Measurements from ENCODE around the gene CLDN1.

The CLDN1 gene

GRCh38 chr3:190291994-190292584 lies 30.2 kb downstream of the CLDN1 start:
- H3K27ac ChIP-seq = no peak overlapping the region
- H3K9me3 ChIP-seq (ENCODE audit: severe bottlenecking) = no peaks in the 10 kb centered on the region
- no peaks in the 10 kb centered on the region for H3K36me3 ChIP-seq
- no peak for DNase-seq
- TF ChIP-seq CTCF (IDR thresholded peaks at IDR 0.05; ENCODE audit: low read depth, low read length) = no peak
- H3K27me3 ChIP-seq (ENCODE audit: insufficient read depth, low read depth, severe bottlenecking) = no peaks in the 10 kb centered on the region
- H3K4me3 ChIP-seq (ENCODE audit: low read depth, low read length) = no peak overlapping the region

GRCh38 chr3:190289989-190290388 lies 32.3 kb downstream of the CLDN1 start:
- no peak for DNase-seq
- H3K4me3 ChIP-seq (ENCODE audit: low read depth, low read length) = no peak overlapping the region

GRCh38 chr3:190288836-190289235 lies 33.4 kb downstream of the CLDN1 start:
- no peak overlapping the region for H3K4me3 ChIP-seq (ENCODE audit: low read depth, low read length)
- TF ChIP-seq CTCF (IDR thresholded peaks at IDR 0.05; ENCODE audit: low read depth, low read length) = no peak
- H3K27ac ChIP-seq = no peak overlapping the region
- no peaks in the 10 kb centered on the region for H3K36me3 ChIP-seq
- no peak for DNase-seq
- no peaks in the 10 kb centered on the region for H3K9me3 ChIP-seq (ENCODE audit: severe bottlenecking)
- no peaks in the 10 kb centered on the region for H3K27me3 ChIP-seq (ENCODE audit: insufficient read depth, low read depth, severe bottlenecking)

More at GRCh38 chr3:190289989-190290388, 32.3 kb downstream of the CLDN1 start:
- no peaks in the 10 kb centered on the region for H3K36me3 ChIP-seq
- no peaks in the 10 kb centered on the region for H3K9me3 ChIP-seq (ENCODE audit: severe bottlenecking)
- no peak overlapping the region for H3K27ac ChIP-seq
- TF ChIP-seq CTCF (IDR thresholded peaks at IDR 0.05; ENCODE audit: low read depth, low read length) = no peak
- no peaks in the 10 kb centered on the region for H3K27me3 ChIP-seq (ENCODE audit: insufficient read depth, low read depth, severe bottlenecking)

GRCh38 chr3:190286014-190286413 lies 36.2 kb downstream of the CLDN1 start:
- no peak for DNase-seq
- no peak for TF ChIP-seq CTCF (IDR thresholded peaks at IDR 0.05; ENCODE audit: low read depth, low read length)
- Histone ChIP-seq H3K27me3 (ENCODE audit: insufficient read depth, low read depth, severe bottlenecking) (no peaks in the 10 kb centered on the region), H3K4me3 (ENCODE audit: low read depth, low read length) (no peak overlapping the region), H3K27ac (no peak overlapping the region), H3K36me3 (no peaks in the 10 kb centered on the region), H3K9me3 (ENCODE audit: severe bottlenecking) (no peaks in the 10 kb centered on the region)

- no peak overlapping the region for H3K27ac ChIP-seq
- no peak for DNase-seq
- H3K4me3 ChIP-seq (ENCODE audit: low read depth, low read length) = no peak overlapping the region
- H3K27me3 ChIP-seq (ENCODE audit: insufficient read depth, low read depth, severe bottlenecking) = no peaks in the 10 kb centered on the region
- no peaks in the 10 kb centered on the region for H3K9me3 ChIP-seq (ENCODE audit: severe bottlenecking)
- TF ChIP-seq CTCF (IDR thresholded peaks at IDR 0.05; ENCODE audit: low read depth, low read length) = no peak
- H3K36me3 ChIP-seq = no peaks in the 10 kb centered on the region
Measured at GRCh38 chr3:190281308-190282051, 40.8 kb downstream of the CLDN1 start.

All from WERI-Rb-1 (cell line).